B cell (primary cell): ENCODE measurements around the gene IFIT5.

Source experiments
- CTCF ChIP-seq: fragments of 200-600 bp; IDR thresholded peaks from one replicate; pipeline ENCODE4 v1.8.0; 2022; ENCODE audit warnings: antibody characterized with exemption, mild to moderate bottlenecking
- EZH2 ChIP-seq: IDR thresholded peaks from 2 replicates; pipeline ENCODE4 v1.6.1; 2012; ENCODE audit warnings: borderline replicate concordance, low read depth, mild to moderate bottlenecking, moderate library complexity, low read length; ENCODE audit not compliant: insufficient read depth, poor library complexity, severe bottlenecking

GRCh38 chr10:89368129-89368528 is 46.2 kb upstream of the IFIT5 start:
- no peak for TF ChIP-seq CTCF
- TF ChIP-seq EZH2: no peak
